ENCODE results near the gene C20orf141.
"Not testable (repeated sequence)": the region's sequence is repeated elsewhere in the genome, so short reads cannot be mapped to it uniquely, and the experiment has no call there.

Gene C20orf141

GRCh38 chr20:2814587-2815051 lies at the start of gene C20orf141:
Gene C20orf141 (plus strand): TSS chr20:2814987. CDS start chr20:2815185, 198 bp downstream.
- Histone ChIP-seq H3K4me3 (replicated peaks; ENCODE audit: low read depth, low read length) (no peak within 1 kb of the TSS), H3K36me3 (ENCODE audit: control insufficient read depth, insufficient read depth, low read length) (no peaks in the 10 kb centered on the region), H3K27me3 (replicated peaks; ENCODE audit: control insufficient read depth, insufficient read depth, low read length) (no peaks in the 10 kb centered on the region; the same call in 1 of the 2 replicates)
- TF ChIP-seq CTCF (IDR thresholded peaks at IDR 0.05; ENCODE audit: insufficient read depth, low read length, poor library complexity, severe bottlenecking) = no peak
- no peak for DNase-seq (ENCODE audit: extremely low read depth, insufficient read length)

- Histone ChIP-seq H3K4me3 (replicated peaks; ENCODE audit: low read depth, low read length) (no peak overlapping the region), H3K27me3 (replicated peaks; ENCODE audit: control insufficient read depth, insufficient read depth, low read length) (peaks cover 2% of the 10 kb centered on the region; the same call in 1 of the 2 replicates), H3K36me3 (ENCODE audit: control insufficient read depth, insufficient read depth, low read length) (no peaks in the 10 kb centered on the region)
- TF ChIP-seq CTCF (IDR thresholded peaks at IDR 0.05; ENCODE audit: insufficient read depth, low read length, poor library complexity, severe bottlenecking) = no peak
- DNase-seq (ENCODE audit: extremely low read depth, insufficient read length) = no peak
These were observed 46.8 kb upstream of the C20orf141 start for GRCh38 chr20:2767768-2768631.

- no peak overlapping the region for H3K4me3 ChIP-seq (replicated peaks; ENCODE audit: low read depth, low read length)
- TF ChIP-seq CTCF (IDR thresholded peaks at IDR 0.05; ENCODE audit: insufficient read depth, low read length, poor library complexity, severe bottlenecking) = no peak
- no peak for DNase-seq (ENCODE audit: extremely low read depth, insufficient read length)
- no peaks in the 10 kb centered on the region for H3K36me3 ChIP-seq (ENCODE audit: control insufficient read depth, insufficient read depth, low read length)
- H3K27me3 ChIP-seq (replicated peaks; ENCODE audit: control insufficient read depth, insufficient read depth, low read length) = peaks cover 2% of the 10 kb centered on the region; the same call in 1 of the 2 replicates
These were observed 46.2 kb upstream of the C20orf141 start for GRCh38 chr20:2768632-2769015.

GRCh38 chr20:2770091-2770490 lies 44.7 kb upstream of the C20orf141 start:
- H3K4me3 ChIP-seq (replicated peaks; ENCODE audit: low read depth, low read length); DNase-seq (ENCODE audit: extremely low read depth, insufficient read length); H3K36me3 ChIP-seq (ENCODE audit: control insufficient read depth, insufficient read depth, low read length); H3K27me3 ChIP-seq (replicated peaks; ENCODE audit: control insufficient read depth, insufficient read depth, low read length): not testable (repeated sequence)

GRCh38 chr20:2771631-2772080 lies 43.1 kb upstream of the C20orf141 start:
- peaks cover 2% of the 10 kb centered on the region; the same call in 1 of the 2 replicates for H3K27me3 ChIP-seq (replicated peaks; ENCODE audit: control insufficient read depth, insufficient read depth, low read length)
- no peak for TF ChIP-seq CTCF (IDR thresholded peaks at IDR 0.05; ENCODE audit: insufficient read depth, low read length, poor library complexity, severe bottlenecking)
- no peak for DNase-seq (ENCODE audit: extremely low read depth, insufficient read length)

GRCh38 chr20:2773812-2774211 lies 41.0 kb upstream of the C20orf141 start:
- H3K36me3 ChIP-seq (ENCODE audit: control insufficient read depth, insufficient read depth, low read length) = no peaks in the 10 kb centered on the region
- no peak for DNase-seq (ENCODE audit: extremely low read depth, insufficient read length)
- TF ChIP-seq CTCF (IDR thresholded peaks at IDR 0.05; ENCODE audit: insufficient read depth, low read length, poor library complexity, severe bottlenecking) = no peak
- peaks cover 2% of the 10 kb centered on the region; the same call in 1 of the 2 replicates for H3K27me3 ChIP-seq (replicated peaks; ENCODE audit: control insufficient read depth, insufficient read depth, low read length)
- no peak overlapping the region for H3K4me3 ChIP-seq (replicated peaks; ENCODE audit: low read depth, low read length)

More at GRCh38 chr20:2771631-2772080, 43.1 kb upstream of the C20orf141 start:
- H3K36me3 ChIP-seq (ENCODE audit: control insufficient read depth, insufficient read depth, low read length) = no peaks in the 10 kb centered on the region
- H3K4me3 ChIP-seq (replicated peaks; ENCODE audit: low read depth, low read length) = no peak overlapping the region
